Psoas muscle (tissue), 8 donors: ENCODE data around the gene CD47. TPM values are rescaled to one million over a fixed set of nuclear protein-coding genes. Genes with fewer than 3 reads are reported as not detected.

Experiments used
- ATAC-seq, 4 donors: fragments of 200-7000 bp; cut with Tn5 transposase; one replicate each; pipeline ENCODE4 v1.9.1; 2020; ENCODE audit warnings: moderate library complexity in 3 of 4, mild to moderate bottlenecking in 2 of 4
- DNase-seq, 2 donors: peaks; one replicate each; pipeline ENCODE4 v3.0.0-alpha.2; 2020
- H3K27ac ChIP-seq: fragments of 200-600 bp; one replicate; pipeline ENCODE4 v1.8.0; 2022
- H3K27me3 ChIP-seq, 3 donors: fragments of 200-600 bp in 1 of 3; one replicate each; pipeline versions ENCODE4 v1.6.1 to v1.8.0; 2013 to 2022; ENCODE audit warnings: low read length in 2 of 3, mild to moderate bottlenecking in 2 of 3, moderate library complexity in 1 of 3; ENCODE audit not compliant: insufficient read depth in 3 of 3
- H3K36me3 ChIP-seq, 2 donors: fragments of 200-600 bp in 1 of 2; one replicate each; pipeline versions ENCODE4 v1.6.1 to v1.8.0; 2013 to 2022; ENCODE audit warnings: low read depth in 1 of 2, mild to moderate bottlenecking in 1 of 2, moderate library complexity in 1 of 2; ENCODE audit not compliant: insufficient read depth in 1 of 2
- H3K4me1 ChIP-seq: fragments of 200-600 bp; one replicate; pipeline ENCODE4 v1.8.0; 2022
- H3K4me3 ChIP-seq: fragments of 200-600 bp; one replicate; pipeline ENCODE4 v1.8.0; 2022; ENCODE audit warnings: mild to moderate bottlenecking
- H3K9me3 ChIP-seq: fragments of 200-600 bp; one replicate; pipeline ENCODE4 v1.8.0; 2022
- WGBS, 3 donors: extraction: QIAGEN DNeasy Blood & Tissue Kit; methylation state at CpG; one replicate each; pipeline versions ENCODE4 v1.1.6 to v1.1.7; 2013; 5-methylcytosine and 5-hydroxymethylcytosine counted together
- intact Hi-C, 2 donors: fragments of 100-400 bp; cut with DNase I; formaldehyde crosslinking; loops; one replicate each; pipeline versions ENCODE4 v1.11.0 to v1.14.2; 2022
- polyA plus RNA-seq, 3 donors: library from polyadenylated mRNA; stranded (reverse); fragments of 200-250 nt; gene quantifications; one replicate each; pipeline ENCODE4 v1.2.3, GENCODE V29; 2013
- total RNA-seq, 4 donors: library from RNA; stranded (reverse); fragmentation: NEBNext Ultra II Directional in 2 of 4; extraction: Animal tissue kit (Norgen Biotek cat#: 25700) in 2 of 4; gene quantifications; one replicate each; pipeline versions ENCODE4 v1.2.1 to v1.2.4, GENCODE V29; 2021 to 2023
- TF ChIP-seq, protein P1 (sequence below): fragments of 200-600 bp; IDR thresholded peaks from one replicate; pipeline ENCODE4 v1.8.0; 2022; ENCODE audit warnings: antibody characterized with exemption
- donor health status: healthy with polysubstance abuse.
- donor health status: DM: no; HTN: no; CAD: no; lungs with moderate emphysema.
- donor health status: Bipolar disorder and iron deficiency.
- donor health status: healthy.
- donor health status: DM: yes; HTN: yes; CAD: no.
- donor health status: DM: no; HTN: no; CAD: no.
- donor health status: DM: no; HTN: no; CAD: no.
- donor health status: DM: yes; HTN: yes; CAD: no.

CD47 gene
- total and polyA plus RNA-seq, 7 donors = 12.2 to 53.1 (median 16.6) TPM

GRCh38 chr3:108011616-108012015 lies 79.2 kb downstream of the CD47 start:
- Histone ChIP-seq H3K9me3 (no peaks in the 10 kb centered on the region), H3K4me3 (no peak overlapping the region), H3K27me3 (peaks cover 0 to 1% (median 0%) of the 10 kb centered on the region in 3 donors), H3K36me3 (no peaks in the 10 kb centered on the region), H3K4me1 (peaks cover 2% of the 10 kb centered on the region), H3K27ac (no peak overlapping the region)
- no peak for DNase-seq
- intact Hi-C loops = no loop called here
- ATAC-seq = no peak
- WGBS, 3 donors = 87 to 94% (median 88%) methylated on average over 4 of the region's 4 CpGs
- TF ChIP-seq, protein P1, sequence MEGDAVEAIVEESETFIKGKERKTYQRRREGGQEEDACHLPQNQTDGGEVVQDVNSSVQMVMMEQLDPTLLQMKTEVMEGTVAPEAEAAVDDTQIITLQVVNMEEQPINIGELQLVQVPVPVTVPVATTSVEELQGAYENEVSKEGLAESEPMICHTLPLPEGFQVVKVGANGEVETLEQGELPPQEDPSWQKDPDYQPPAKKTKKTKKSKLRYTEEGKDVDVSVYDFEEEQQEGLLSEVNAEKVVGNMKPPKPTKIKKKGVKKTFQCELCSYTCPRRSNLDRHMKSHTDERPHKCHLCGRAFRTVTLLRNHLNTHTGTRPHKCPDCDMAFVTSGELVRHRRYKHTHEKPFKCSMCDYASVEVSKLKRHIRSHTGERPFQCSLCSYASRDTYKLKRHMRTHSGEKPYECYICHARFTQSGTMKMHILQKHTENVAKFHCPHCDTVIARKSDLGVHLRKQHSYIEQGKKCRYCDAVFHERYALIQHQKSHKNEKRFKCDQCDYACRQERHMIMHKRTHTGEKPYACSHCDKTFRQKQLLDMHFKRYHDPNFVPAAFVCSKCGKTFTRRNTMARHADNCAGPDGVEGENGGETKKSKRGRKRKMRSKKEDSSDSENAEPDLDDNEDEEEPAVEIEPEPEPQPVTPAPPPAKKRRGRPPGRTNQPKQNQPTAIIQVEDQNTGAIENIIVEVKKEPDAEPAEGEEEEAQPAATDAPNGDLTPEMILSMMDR = no peak

- 73 to 80% (median 79%) methylated on average over 3 of the region's 3 CpGs for WGBS, 3 donors
- Histone ChIP-seq H3K36me3 (no peaks in the 10 kb centered on the region), H3K4me3 (no peak overlapping the region), H3K9me3 (no peaks in the 10 kb centered on the region), H3K4me1 (peaks cover 8% of the 10 kb centered on the region), H3K27me3 (no peaks in the 10 kb centered on the region), H3K27ac (no peak overlapping the region)
- TF ChIP-seq, protein P1 = no peak
- DNase-seq (no peak), ATAC-seq (peak in 2 of 4 donors; percentile 35 to 48)
- intact Hi-C loops = no loop called here
These were observed 81.7 kb downstream of the CD47 start for GRCh38 chr3:108008931-108009639.

DNA sequence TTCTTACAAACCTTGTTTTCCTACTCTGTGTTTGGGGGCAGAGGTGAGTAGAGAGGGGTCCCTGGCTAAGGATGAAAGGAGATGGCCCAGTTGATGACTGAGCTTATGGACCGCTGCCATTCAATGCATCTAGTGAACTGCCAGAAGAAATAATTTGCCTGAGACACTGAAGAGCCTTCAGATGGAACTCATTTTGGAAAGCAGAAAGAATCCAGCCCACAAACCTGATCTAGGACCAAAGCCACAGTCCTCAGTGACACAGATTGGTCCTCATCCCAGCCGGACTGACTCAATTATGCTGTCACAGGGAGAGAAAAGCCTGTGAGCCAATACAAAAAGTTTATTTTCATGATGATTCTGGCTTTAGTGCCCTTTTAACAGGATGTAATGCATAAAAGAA lies 82.7 kb downstream of the CD47 start:
- Histone ChIP-seq H3K27me3 (no peaks in the 10 kb centered on the region), H3K27ac (no peak overlapping the region), H3K4me1 (peaks cover 8% of the 10 kb centered on the region), H3K4me3 (no peak overlapping the region), H3K9me3 (no peaks in the 10 kb centered on the region), H3K36me3 (no peaks in the 10 kb centered on the region)
- DNase-seq (no peak), ATAC-seq (peak in 1 of 4 donors; percentile 13)
- TF ChIP-seq, protein P1 = no peak
- intact Hi-C loops = no loop called here
- 71 to 94% (median 76%) methylated on average over 2 of the region's 2 CpGs for WGBS, 3 donors

GRCh38 chr3:108006881-108007331 lies 83.9 kb downstream of the CD47 start:
- no peak overlapping the region for H3K27ac ChIP-seq
- no peaks in the 10 kb centered on the region for H3K9me3 ChIP-seq
- ATAC-seq = no peak
- no peak for DNase-seq
- TF ChIP-seq, protein P1 = no peak
- no peaks in the 10 kb centered on the region for H3K36me3 ChIP-seq
- no peaks in the 10 kb centered on the region for H3K27me3 ChIP-seq
- H3K4me3 ChIP-seq = no peak overlapping the region
- H3K4me1 ChIP-seq = peaks cover 8% of the 10 kb centered on the region
- WGBS, 3 donors = 16 to 20% (median 18%) methylated on average over 2 of the region's 2 CpGs
- intact Hi-C loops = no loop called here
